Loucy (cell line): ENCODE measurements around the gene HOXC12.

Experiments used
- CTCF ChIP-seq: fragments of 200-600 bp; sonication (generic); conservative IDR thresholded peaks from 2 replicates; pipeline ENCODE4 v1.5.1; 2014; ENCODE audit warnings: mild to moderate bottlenecking, antibody characterized with exemption, low read length
- EZH2phosphoT487 ChIP-seq: fragments of 200-600 bp; IDR thresholded peaks from 2 replicates; pipeline ENCODE4 v1.6.1; 2018; ENCODE audit warnings: antibody characterized with exemption, mild to moderate bottlenecking, moderate library complexity, borderline replicate concordance

GRCh38 chr12:53961025-53961761 is 6.5 kb downstream of the HOXC12 start:
- TF ChIP-seq CTCF = no peak
- no peak for TF ChIP-seq EZH2phosphoT487
